A549 (cell line): ENCODE data around the gene USP12. TPM values are rescaled to one million over a fixed set of nuclear protein-coding genes. Genes with fewer than 3 reads are reported as not detected.
"Not testable (repeated sequence)": the region's sequence is repeated elsewhere in the genome, so short reads cannot be mapped to it uniquely, and the experiment has no call there.

Experiments used
- ATAC-seq, 2 experiments: fragments of 200-7000 bp in 1 of 2; fragments of >200 bp in 1 of 2; cut with Nextera tagmentation in 1 of 2; cut with Tn5 transposase in 1 of 2; 3 replicates each; pipeline versions ENCODE4 v1.8.0 to v1.9.1; 2018 to 2020; ENCODE audit warnings: mild to moderate bottlenecking in 1 of 2, moderate library complexity in 1 of 2
- CTCF ChIA-PET: fragments of 300-600 bp; sonication (Branson Sonifier 250); formaldehyde crosslinking; extraction: SDS; loops from one replicate; lab custom pipeline; 2021; ENCODE audit warnings: antibody characterized with exemption, inconsistent platforms; lab: Yijun Ruan, JAX
- POLR2A ChIA-PET: fragments of 350-600 bp; formaldehyde crosslinking; extraction: SDS; loops from one replicate; lab custom pipeline; 2021; ENCODE audit warnings: antibody characterized with exemption, inconsistent platforms; lab: Yijun Ruan, JAX
- DNase-seq, 2 experiments: peaks; one replicate each; pipeline versions ENCODE4 v3.0.0 to v3.0.0-alpha.2; 2011 to 2016; ENCODE audit warnings: low read depth in 1 of 2, low spot score in 1 of 2
- FAIRE-seq: peaks from 2 replicates; lab custom pipeline; 2011; peaks lifted over from hg19 to GRCh38; lab: Jason Lieb, UNC
- H3K27ac ChIP-seq, 2 experiments: fragments of >200 bp; sonication (Bioruptor Twin); formaldehyde crosslinking; 3 replicates each; pipeline ENCODE4 v1.5.1; 2016 to 2017
- H3K4me1 ChIP-seq: fragments of >200 bp; sonication (Bioruptor Twin); formaldehyde crosslinking; 3 replicates; pipeline ENCODE4 v1.6.1; 2016
- H3K4me2 ChIP-seq: fragments of >200 bp; sonication (Bioruptor Twin); formaldehyde crosslinking; 3 replicates; pipeline ENCODE4 v1.6.1; 2016
- H3K4me3 ChIP-seq: fragments of >200 bp; sonication (Bioruptor Twin); formaldehyde crosslinking; 3 replicates; pipeline ENCODE4 v1.5.1; 2016
- H3K9me3 ChIP-seq: fragments of >200 bp; sonication (Bioruptor Twin); formaldehyde crosslinking; 3 replicates; pipeline ENCODE4 v1.6.1; 2016
- BCL3 ChIP-seq: fragments of >200 bp; sonication (Bioruptor Twin); formaldehyde crosslinking; IDR thresholded peaks from 3 replicates; pipeline ENCODE4 v1.6.1; 2016
- BHLHE40 ChIP-seq: IDR thresholded peaks from 2 replicates; pipeline ENCODE4 v1.6.1; 2012; ENCODE audit warnings: low read depth, low read length, inconsistent platforms
- CBX2 ChIP-seq: fragments of 200-600 bp; sonication (generic); IDR thresholded peaks from 2 replicates; pipeline ENCODE4 v1.6.1; 2016; ENCODE audit warnings: low read depth, mild to moderate bottlenecking, borderline replicate concordance
- CBX8 ChIP-seq: fragments of 200-600 bp; sonication (generic); IDR thresholded peaks from 2 replicates; pipeline ENCODE4 v1.6.1; 2016
- CEBPB ChIP-seq, 2 experiments: fragments of >200 bp in 1 of 2; sonication (Bioruptor Twin) in 1 of 2; formaldehyde crosslinking in 1 of 2; IDR thresholded peaks; 2 replicates each; pipeline ENCODE4 v1.6.1; 2012 to 2016
- CHD2 ChIP-seq: fragments of 150-350 bp; IDR thresholded peaks from 2 replicates; pipeline ENCODE4 v1.6.1; 2014; ENCODE audit warnings: low read length; ENCODE audit not compliant: partially characterized antibody
- CHD4 ChIP-seq: fragments of 200-600 bp; sonication (generic); IDR thresholded peaks from 2 replicates; pipeline ENCODE4 v1.6.1; 2016; ENCODE audit warnings: antibody characterized with exemption, mild to moderate bottlenecking, borderline replicate concordance
- FOSB ChIP-seq: fragments of 250-450 bp; sonication (Bioruptor Pico); IDR thresholded peaks from 2 replicates; pipeline ENCODE4 v1.5.0; 2020; ENCODE audit warnings: mild to moderate bottlenecking, moderate library complexity
- HEYL ChIP-seq: fragments of 250-450 bp; sonication (Bioruptor Pico); IDR thresholded peaks from 2 replicates; pipeline ENCODE4 v1.8.0; 2021; ENCODE audit warnings: mild to moderate bottlenecking, moderate library complexity
- JUNB ChIP-seq: fragments of >200 bp; sonication (Bioruptor Twin); formaldehyde crosslinking; IDR thresholded peaks from 2 replicates; pipeline ENCODE4 v1.6.1; 2016
- MAFK ChIP-seq: fragments of 450-650 bp; IDR thresholded peaks from 2 replicates; pipeline ENCODE4 v1.6.1; 2014; ENCODE audit not compliant: partially characterized antibody
- MAZ ChIP-seq: fragments of 150-350 bp; IDR thresholded peaks from 2 replicates; pipeline ENCODE4 v1.6.1; 2014; ENCODE audit warnings: antibody characterized with exemption, low read depth, low read length, borderline replicate concordance
- MYC ChIP-seq: IDR thresholded peaks from 2 replicates; pipeline ENCODE4 v1.6.1; 2012; ENCODE audit warnings: mild to moderate bottlenecking, inconsistent platforms, low read length, improper control_type of control experiment, borderline replicate concordance
- NFE2L2 ChIP-seq: fragments of 150-350 bp; conservative IDR thresholded peaks from 2 replicates; pipeline ENCODE4 v1.6.1; 2014; ENCODE audit warnings: low read length
- NPAS2 ChIP-seq: fragments of 250-450 bp; sonication (Bioruptor Pico); IDR thresholded peaks from 2 replicates; pipeline ENCODE4 v1.8.0; 2022; ENCODE audit warnings: mild to moderate bottlenecking, moderate library complexity, borderline replicate concordance
- POLR2A ChIP-seq: IDR thresholded peaks from 2 replicates; pipeline ENCODE4 v1.6.1; 2012; ENCODE audit warnings: mild to moderate bottlenecking, low read length
- POLR2AphosphoS2 ChIP-seq: conservative IDR thresholded peaks from 2 replicates; pipeline ENCODE4 v1.6.1; 2012; ENCODE audit warnings: low read length, improper control_type of control experiment, inconsistent platforms
- RAD21 ChIP-seq, 2 experiments: fragments of >200 bp in 1 of 2; sonication (Bioruptor Twin) in 1 of 2; formaldehyde crosslinking in 1 of 2; IDR thresholded peaks in 1 of 2; conservative IDR thresholded peaks in 1 of 2; 2 replicates in 1 of 2; 3 replicates in 1 of 2; pipeline ENCODE4 v1.6.1; 2012 to 2018; ENCODE audit warnings: inconsistent platforms in 1 of 2
- RARB ChIP-seq: fragments of 250-450 bp; sonication (Bioruptor Pico); IDR thresholded peaks from 2 replicates; pipeline ENCODE4 v1.8.0; 2021; ENCODE audit warnings: mild to moderate bottlenecking, moderate library complexity
- REST ChIP-seq: fragments of 200-600 bp; sonication (generic); IDR thresholded peaks from 2 replicates; pipeline ENCODE4 v1.6.1; 2016; ENCODE audit warnings: antibody characterized with exemption, mild to moderate bottlenecking, moderate library complexity
- SREBF2 ChIP-seq: fragments of 450-650 bp; IDR thresholded peaks from 2 replicates; pipeline ENCODE4 v1.6.1; 2014; ENCODE audit warnings: mild to moderate bottlenecking, moderate library complexity
- TP53 ChIP-seq: fragments of 250-450 bp; sonication (Bioruptor Pico); IDR thresholded peaks from 2 replicates; pipeline ENCODE4 v1.5.0; 2021; ENCODE audit warnings: mild to moderate bottlenecking, moderate library complexity
- ZC3H11A ChIP-seq: fragments of 450-650 bp; IDR thresholded peaks from 2 replicates; pipeline ENCODE4 v1.6.1; 2014; ENCODE audit warnings: antibody characterized with exemption, mild to moderate bottlenecking
- ZNF302 ChIP-seq: fragments of 250-450 bp; sonication (Bioruptor Pico); IDR thresholded peaks from 2 replicates; pipeline ENCODE4 v1.9.0; 2021; ENCODE audit warnings: inconsistent platforms, mild to moderate bottlenecking, moderate library complexity
- ZSCAN20 ChIP-seq: fragments of 250-450 bp; sonication (Bioruptor Pico); IDR thresholded peaks from 2 replicates; pipeline ENCODE4 v1.8.0; 2022; ENCODE audit warnings: mild to moderate bottlenecking, moderate library complexity
- WGBS: methylation state at CpG from one replicate; pipeline ENCODE4 v1.1.6; 2017; ENCODE audit errors: missing lambda C conversion rate; 5-methylcytosine and 5-hydroxymethylcytosine counted together
- polyA plus RNA-seq, 4 experiments: library from polyadenylated mRNA; depleted of rRNA in 3 of 4; stranded (reverse); fragments of >200 nt; fragmentation: RNase III in 1 of 4; extraction: RNeasy Plus Mini Kit Qiagen cat#74134 plus additional on column Dnase treatment in 1 of 4; gene quantifications; 2 replicates in 3 of 4; 3 replicates in 1 of 4; pipeline ENCODE4 v1.2.3, GENCODE V29; 2011 to 2017
- TF ChIP-seq, protein P1 (sequence below): fragments of 250-450 bp; sonication (Bioruptor Pico); IDR thresholded peaks from 2 replicates; pipeline ENCODE4 v1.5.0; 2020; ENCODE audit warnings: low read depth, mild to moderate bottlenecking, moderate library complexity
- TF ChIP-seq, protein P2 (sequence below): fragments of >200 bp; sonication (Bioruptor Twin); formaldehyde crosslinking; IDR thresholded peaks from 2 replicates; pipeline ENCODE4 v1.6.1; 2016

The USP12 gene
- polyA plus RNA-seq, 2 of the 4 experiments (the other 2 are of a cell fraction): 19.1 to 21.2 TPM

- no peak for TF ChIP-seq BCL3
- no peak for TF ChIP-seq POLR2AphosphoS2
- TF ChIP-seq POLR2A: no peak
- no peak for TF ChIP-seq NFE2L2
- TF ChIP-seq, protein P1, sequence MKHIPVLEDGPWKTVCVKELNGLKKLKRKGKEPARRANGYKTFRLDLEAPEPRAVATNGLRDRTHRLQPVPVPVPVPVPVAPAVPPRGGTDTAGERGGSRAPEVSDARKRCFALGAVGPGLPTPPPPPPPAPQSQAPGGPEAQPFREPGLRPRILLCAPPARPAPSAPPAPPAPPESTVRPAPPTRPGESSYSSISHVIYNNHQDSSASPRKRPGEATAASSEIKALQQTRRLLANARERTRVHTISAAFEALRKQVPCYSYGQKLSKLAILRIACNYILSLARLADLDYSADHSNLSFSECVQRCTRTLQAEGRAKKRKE: no peak
- TF ChIP-seq, protein P2, sequence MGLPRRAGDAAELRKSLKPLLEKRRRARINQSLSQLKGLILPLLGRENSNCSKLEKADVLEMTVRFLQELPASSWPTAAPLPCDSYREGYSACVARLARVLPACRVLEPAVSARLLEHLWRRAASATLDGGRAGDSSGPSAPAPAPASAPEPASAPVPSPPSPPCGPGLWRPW: no peak
- TF ChIP-seq BHLHE40: no peak
- no peak for TF ChIP-seq MYC
- TF ChIP-seq, all 56 proteins: peak for 0
Measured at GRCh38 chr13:27073186-27073585, 98.4 kb downstream of the USP12 start (continued).

- POLR2A ChIA-PET, DNase-seq, H3K27ac ChIP-seq, FAIRE-seq, H3K9me3 ChIP-seq, H3K4me3 ChIP-seq, H3K4me1 ChIP-seq, H3K4me2 ChIP-seq, ATAC-seq: not testable (repeated sequence)
- WGBS: 100% methylated on average over 1 of the region's 1 CpG
- CTCF ChIA-PET: interaction anchor here (0.7 kb wide), 1 partner anchor 663 kb away, joined by 3 read pairs; no protein-coding TSS in a partner anchor
Measured at GRCh38 chr13:27066123-27066522, 105.5 kb downstream of the USP12 start.

DNA sequence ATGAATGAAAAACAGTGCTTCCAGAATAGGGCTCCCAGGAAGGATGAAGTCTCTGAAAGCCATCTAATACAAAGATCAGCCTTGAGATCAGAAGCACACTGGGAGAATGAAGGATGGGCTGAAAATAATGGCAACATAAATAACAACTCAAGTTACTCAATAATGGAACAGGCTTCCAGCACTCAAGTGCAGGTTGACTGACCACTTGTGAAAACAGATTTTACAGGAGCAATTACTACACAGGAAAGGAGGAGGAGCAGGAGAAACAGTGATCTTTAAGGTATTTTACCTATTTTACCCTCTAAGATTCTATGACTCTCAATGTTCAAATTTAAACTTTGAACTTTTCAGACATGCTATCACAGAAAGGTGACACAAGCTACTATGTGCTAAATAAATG, 106.0 kb downstream of the USP12 start:
- CTCF ChIA-PET: no interaction called here
- FAIRE-seq (no peak), DNase-seq (no peak), ATAC-seq (no peak)
- POLR2A ChIA-PET: no interaction called here
- no peak overlapping the region for H3K4me3 ChIP-seq
- TF ChIP-seq RAD21 (conservative IDR thresholded peaks at IDR 0.05 in 1 of 2, IDR thresholded peaks at IDR 0.05 in 1 of 2) (no peak), ZNF302 (CRISPR knock-in tag) (no peak), FOSB (no peak), REST (no peak), BCL3 (no peak), CBX8 (no peak), ZC3H11A (no peak), TP53 (no peak), CBX2 (no peak), HEYL (CRISPR knock-in tag) (no peak), MAZ (no peak), JUNB (no peak), CHD2 (no peak), CEBPB (IDR thresholded peaks at IDR 0.05) (no peak), MAFK (no peak), CHD4 (no peak), ZSCAN20 (CRISPR knock-in tag) (no peak), SREBF2 (no peak), RARB (CRISPR knock-in tag) (no peak), NPAS2 (CRISPR knock-in tag) (no peak)
- peaks cover 9% of the 10 kb centered on the region for H3K9me3 ChIP-seq
- H3K4me2 ChIP-seq: no peak overlapping the region
- no peak overlapping the region for H3K27ac ChIP-seq
- H3K4me1 ChIP-seq: 0 out of 3 replicates have a peak, but pooled peaks cover 4% of the 10 kb centered on the region
